Left ventricle myocardium superior (tissue), 1 donor: ENCODE results near the gene PDZRN3. TPM values are rescaled to one million over a fixed set of nuclear protein-coding genes. Genes with fewer than 3 reads are reported as not detected.
"Not testable (repeated sequence)": the region's sequence is repeated elsewhere in the genome, so short reads cannot be mapped to it uniquely, and the experiment has no call there.

Experiments used
- ATAC-seq: fragments of 200-7000 bp; cut with Tn5 transposase; one replicate; pipeline ENCODE4 v1.9.1; 2020; ENCODE audit warnings: mild to moderate bottlenecking, moderate library complexity
- DNase-seq: peaks from one replicate; pipeline ENCODE4 v3.0.0-alpha.2; 2020
- intact Hi-C: fragments of 100-400 bp; cut with micrococcal nuclease; formaldehyde crosslinking; loops from one replicate; pipeline ENCODE4 v1.11.0; 2022
- total RNA-seq: library from RNA; stranded (reverse); fragmentation: NEBNext Ultra II Directional; extraction: Animal tissue kit (Norgen Biotek cat#: 25700); gene quantifications from one replicate; pipeline ENCODE4 v1.2.1, GENCODE V29; 2021
- donor health status: DM: no; HTN: yes; CAD: no; lungs with severe emphysema.

The PDZRN3 gene
- total RNA-seq, 1 donor from 2014 or later = 147 TPM

DNA sequence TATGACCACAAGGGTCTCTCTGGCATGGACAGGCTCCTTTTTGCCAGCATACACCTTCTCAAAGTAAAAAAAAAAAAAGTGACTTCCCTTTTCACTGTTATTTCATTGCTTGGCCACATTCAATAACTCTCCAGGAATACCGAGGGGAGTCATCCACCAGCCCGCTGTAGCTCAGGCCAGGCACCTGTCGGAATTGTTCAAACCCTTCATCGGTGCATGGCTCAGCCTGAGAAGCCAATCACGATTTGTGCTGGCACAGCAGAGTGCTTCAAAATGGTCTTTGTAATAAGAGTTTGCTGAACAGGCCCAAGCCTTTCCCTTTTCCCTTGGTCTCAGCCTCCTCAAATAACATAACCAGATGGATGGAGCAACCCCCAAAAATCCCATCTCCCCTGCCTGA lies 145.4 kb downstream of the PDZRN3 start:
- intact Hi-C loops = no loop called here
- no peak for DNase-seq
- no peak for ATAC-seq

DNA sequence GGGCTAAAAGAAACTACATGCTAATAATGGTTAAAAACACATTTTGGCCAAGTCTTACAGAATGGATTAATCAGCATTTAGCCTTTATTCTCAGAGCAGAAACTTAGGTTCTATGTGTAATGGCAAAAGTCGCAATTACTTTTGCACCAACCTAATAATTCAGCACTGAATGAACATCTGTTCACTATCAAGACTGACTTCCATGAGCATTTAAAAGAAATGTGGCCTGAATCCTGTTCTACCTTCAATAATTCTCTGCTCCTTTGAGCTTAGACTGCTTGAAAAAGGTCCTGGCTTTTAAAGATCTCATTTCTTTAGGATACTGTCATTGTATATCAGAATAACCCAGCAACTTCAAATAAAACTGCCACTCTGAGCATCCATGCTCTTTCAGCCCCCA lies 145.9 kb downstream of the PDZRN3 start:
- ATAC-seq (no peak), DNase-seq (no peak)
- intact Hi-C loops = no loop called here

GRCh38 chr3:73475717-73476116 lies 149.0 kb downstream of the PDZRN3 start:
- intact Hi-C loops = no loop called here
- ATAC-seq (no peak), DNase-seq (no peak)

DNA sequence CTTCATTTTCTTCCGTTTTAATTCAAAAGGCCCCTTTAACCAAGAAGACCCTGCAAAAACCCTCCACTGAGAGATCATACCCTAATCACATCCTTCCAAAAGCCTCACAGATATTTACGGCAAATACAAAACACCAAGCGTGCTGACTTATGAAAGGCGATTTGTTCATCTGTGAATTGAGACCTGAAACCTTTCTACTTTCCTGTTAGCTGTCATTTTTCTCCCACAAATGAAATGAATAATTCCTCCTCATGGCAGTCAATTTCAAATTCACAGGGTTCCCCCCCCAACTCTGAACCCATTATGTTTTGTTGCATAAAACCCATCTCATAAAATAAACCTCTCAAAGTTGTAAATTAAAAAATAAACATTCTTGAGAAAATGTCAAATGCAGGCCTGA lies 149.6 kb downstream of the PDZRN3 start:
- ATAC-seq = no peak
- intact Hi-C loops = no loop called here
- no peak for DNase-seq

GRCh38 chr3:73474619-73475018 lies 150.1 kb downstream of the PDZRN3 start:
- ATAC-seq (no peak), DNase-seq (no peak)
- intact Hi-C loops = no loop called here

DNA sequence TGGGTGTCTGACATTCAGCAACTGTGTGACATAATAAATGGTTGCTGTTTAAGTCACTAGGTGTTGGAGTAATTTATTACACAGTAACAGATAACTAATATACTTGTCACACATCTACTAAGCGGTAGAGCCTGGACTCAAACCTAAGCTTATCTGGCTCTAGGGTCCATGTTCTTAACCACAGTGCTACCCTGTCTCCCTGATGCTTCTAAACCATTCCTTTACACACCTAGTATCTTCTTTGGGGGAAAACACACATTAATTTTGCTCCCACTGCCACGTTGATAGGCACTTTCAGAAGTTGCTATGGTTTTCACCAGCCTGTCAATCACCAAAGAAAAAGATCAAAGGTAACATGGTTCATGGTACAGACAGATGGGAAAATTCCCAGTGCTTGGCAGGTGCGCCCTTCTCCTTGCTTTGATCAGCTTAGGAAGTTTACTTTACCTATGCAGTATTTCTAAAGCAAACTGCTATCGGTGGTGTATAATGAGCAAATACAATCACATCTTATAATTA lies 150.8 kb downstream of the PDZRN3 start:
- intact Hi-C loops = no loop called here
- ATAC-seq (no peak), DNase-seq (no peak)

DNA sequence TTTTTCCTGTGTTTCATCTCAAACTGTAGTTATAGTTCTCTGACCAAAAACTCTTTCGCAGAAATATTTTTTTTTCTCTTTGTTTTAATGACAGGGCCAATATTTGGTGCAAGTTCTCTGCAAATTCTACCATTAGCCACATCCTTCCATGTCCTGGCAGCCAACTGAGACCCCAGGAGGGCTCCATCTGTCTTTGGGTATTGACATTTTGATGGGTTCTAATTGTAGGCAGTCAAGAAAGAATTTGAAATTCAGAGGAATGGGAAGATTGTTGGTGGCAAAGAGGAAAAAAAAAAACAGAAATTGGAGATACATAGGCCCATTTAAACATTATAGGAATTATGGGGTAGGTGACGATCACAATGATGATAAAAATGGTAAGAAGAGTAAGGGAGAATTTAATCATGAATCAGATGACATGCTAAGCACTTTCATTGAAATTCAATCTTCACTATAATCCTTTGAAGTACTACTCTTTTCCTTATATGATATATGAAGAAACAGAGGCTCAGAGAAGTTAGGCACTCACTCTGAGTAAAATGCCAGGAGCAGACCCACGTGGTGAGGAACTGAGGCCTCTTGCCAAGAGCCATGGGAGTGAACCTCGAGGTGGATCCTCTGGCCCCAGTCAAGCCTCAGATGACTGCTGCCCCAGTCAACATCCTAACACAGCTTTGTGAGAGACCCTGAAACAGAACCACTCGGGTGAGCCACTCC lies 151.4 kb downstream of the PDZRN3 start:
- DNase-seq = no peak
- intact Hi-C loops = no loop called here
- peak; percentile 56 for ATAC-seq

- intact Hi-C loops = no loop called here
- ATAC-seq (peak; percentile 44), DNase-seq (no peak)
Observed at GRCh38 chr3:73471986-73472787, 152.6 kb downstream of the PDZRN3 start.

GRCh38 chr3:73470860-73471259 lies 153.9 kb downstream of the PDZRN3 start:
- intact Hi-C loops = no loop called here
- DNase-seq (no peak), ATAC-seq (no peak)

GRCh38 chr3:73469331-73469730 lies 155.4 kb downstream of the PDZRN3 start:
- ATAC-seq = no peak
- intact Hi-C loops = no loop called here
- no peak for DNase-seq

DNA sequence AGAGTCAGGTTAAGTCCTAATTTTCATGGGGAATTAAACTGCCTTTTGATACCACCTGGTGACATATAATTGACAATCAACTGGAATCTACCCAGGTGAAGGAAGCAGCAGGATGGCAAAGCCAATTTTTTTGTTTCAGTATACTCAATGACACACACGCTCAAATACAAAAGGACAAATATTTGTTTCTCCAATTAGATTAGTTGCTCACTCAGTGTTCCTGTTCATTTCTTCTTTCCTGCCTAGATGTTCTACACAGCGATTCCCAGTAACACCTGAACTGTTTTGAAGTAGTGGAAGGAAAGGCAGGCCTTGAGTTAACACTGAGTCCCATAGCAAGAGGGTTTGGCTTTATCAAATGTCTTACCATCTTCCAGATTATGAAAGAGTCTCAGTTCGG lies 157.5 kb downstream of the PDZRN3 start:
- intact Hi-C loops = no loop called here
- ATAC-seq = no peak
- DNase-seq = no peak

DNA sequence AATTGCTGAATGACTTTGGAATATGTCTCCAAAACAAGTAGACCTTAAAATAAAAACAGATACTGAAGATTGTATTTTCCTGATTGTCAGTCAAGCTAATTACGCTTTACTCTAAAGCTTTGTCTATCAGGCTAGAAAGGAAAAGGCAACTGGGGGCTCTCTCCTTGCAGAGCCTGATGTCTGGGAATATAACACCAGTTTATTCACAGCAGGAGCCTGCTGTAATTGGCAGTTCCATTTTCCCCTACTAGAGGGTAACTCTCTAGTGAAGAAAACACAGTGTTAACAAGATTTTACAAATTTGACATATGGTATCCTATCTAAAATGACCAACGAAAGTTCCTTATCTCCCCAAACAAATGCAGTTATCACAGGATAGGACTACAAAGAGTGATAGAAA lies 158.8 kb downstream of the PDZRN3 start:
- no peak for DNase-seq
- ATAC-seq = no peak
- intact Hi-C loops = no loop called here

DNA sequence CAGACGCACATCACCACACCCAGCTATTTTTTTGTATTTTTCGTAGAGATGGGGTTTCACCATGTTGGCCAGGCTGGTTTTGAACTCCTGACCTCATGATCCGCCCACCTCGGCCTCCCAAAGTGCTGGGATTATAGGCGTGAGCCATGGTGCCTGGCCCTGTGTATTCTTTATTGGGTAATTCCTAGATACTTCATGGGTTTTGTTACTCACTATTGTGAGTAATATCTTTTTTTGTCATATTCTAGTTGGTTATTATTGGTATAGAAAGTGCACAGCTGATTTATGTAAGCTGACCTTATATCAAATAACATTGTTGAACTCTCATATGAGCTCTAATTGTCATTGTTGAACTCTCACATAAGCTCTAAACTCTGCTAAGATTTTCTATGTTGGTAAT lies 160.6 kb downstream of the PDZRN3 start:
- intact Hi-C loops, DNase-seq, ATAC-seq: not testable (repeated sequence)

GRCh38 chr3:73461547-73461946 lies 163.2 kb downstream of the PDZRN3 start:
- intact Hi-C loops = no loop called here
- ATAC-seq (peak; percentile 87), DNase-seq (peak; percentile 65)

- intact Hi-C loops = no loop called here
- ATAC-seq (no peak), DNase-seq (no peak)
Observed at GRCh38 chr3:73459711-73460110, 165.0 kb downstream of the PDZRN3 start.

DNA sequence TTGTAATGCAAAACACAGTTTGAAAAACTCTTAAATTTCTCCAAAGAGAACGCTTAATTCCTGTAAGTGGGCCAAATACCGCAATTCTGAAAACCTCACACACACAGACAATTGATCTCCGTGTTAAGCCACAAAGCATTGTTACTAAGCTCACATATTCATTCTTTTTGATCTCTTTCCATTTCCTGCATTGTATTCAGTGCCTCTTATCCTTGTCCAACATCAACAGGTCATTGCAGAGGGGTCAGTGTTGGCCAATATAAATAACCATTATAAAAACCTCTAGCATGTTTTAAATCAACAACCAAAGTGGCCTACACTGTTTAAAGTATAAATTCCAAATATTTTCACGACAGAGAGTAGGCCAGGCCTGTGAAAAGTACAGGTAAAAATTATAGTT lies 171.1 kb downstream of the PDZRN3 start:
- intact Hi-C loops = no loop called here
- no peak for ATAC-seq

GRCh38 chr3:73452729-73453128 lies 172.0 kb downstream of the PDZRN3 start:
- intact Hi-C loops = no loop called here
- DNase-seq (no peak), ATAC-seq (no peak)

More for the DNA sequence above, 171.1 kb downstream of the PDZRN3 start:
- no peak for DNase-seq

GRCh38 chr3:73451301-73451944 lies 173.3 kb downstream of the PDZRN3 start:
- intact Hi-C loops = no loop called here
- ATAC-seq (peak; percentile 58), DNase-seq (no peak)

DNA sequence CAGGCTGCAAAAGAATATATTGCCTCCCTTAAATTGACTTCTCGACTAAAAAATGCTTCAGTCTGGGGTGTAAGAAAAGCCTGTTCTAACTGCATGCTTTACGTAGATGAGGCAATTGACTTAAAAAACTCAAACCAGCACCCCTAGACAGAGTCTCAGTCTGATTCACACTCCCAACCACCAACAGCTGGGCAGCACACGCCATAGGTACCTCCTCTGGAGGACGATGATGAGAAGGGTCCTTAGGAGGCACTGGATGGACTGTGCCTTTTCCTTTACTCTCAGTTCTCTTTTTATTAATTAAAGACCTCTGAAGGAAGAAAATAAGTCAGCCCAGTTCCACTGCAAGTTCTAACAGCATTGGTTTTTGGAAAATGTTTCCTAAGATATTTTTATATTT lies 175.0 kb downstream of the PDZRN3 start:
- DNase-seq (no peak), ATAC-seq (no peak)
- intact Hi-C loops = no loop called here

DNA sequence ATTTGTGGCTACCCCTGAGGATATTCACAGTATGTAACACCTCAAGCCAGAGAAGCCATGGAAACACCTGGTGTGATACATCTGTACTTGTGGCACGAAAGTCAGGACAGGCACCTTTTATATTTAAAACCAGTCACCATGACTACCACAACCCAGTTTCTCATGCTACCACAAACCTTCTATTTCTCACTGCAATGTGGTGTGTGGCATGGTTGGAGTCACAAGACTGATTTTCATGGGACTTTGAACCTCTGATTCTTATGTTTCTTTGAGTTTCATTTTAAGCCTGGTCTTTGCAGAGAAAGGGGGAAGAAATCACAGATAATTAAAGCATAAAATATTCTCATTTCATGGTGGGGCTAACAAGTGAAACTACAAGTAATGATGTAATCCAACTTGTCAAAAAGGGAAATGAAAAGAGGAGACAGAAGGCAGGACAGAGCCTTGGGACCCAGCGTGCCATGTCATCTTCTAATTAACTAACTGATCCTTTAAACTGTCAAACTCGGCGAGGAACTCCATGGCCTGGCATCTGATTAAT lies 175.9 kb downstream of the PDZRN3 start:
- DNase-seq = no peak
- no peak for ATAC-seq
- intact Hi-C loops = no loop called here
